ENCODE data around the gene DHFR. TPM values are rescaled to one million over a fixed set of nuclear protein-coding genes. Genes with fewer than 3 reads are reported as not detected.

Gene DHFR
- total RNA-seq, 1 experiment from 2014 or later = 72.2 TPM

DNA sequence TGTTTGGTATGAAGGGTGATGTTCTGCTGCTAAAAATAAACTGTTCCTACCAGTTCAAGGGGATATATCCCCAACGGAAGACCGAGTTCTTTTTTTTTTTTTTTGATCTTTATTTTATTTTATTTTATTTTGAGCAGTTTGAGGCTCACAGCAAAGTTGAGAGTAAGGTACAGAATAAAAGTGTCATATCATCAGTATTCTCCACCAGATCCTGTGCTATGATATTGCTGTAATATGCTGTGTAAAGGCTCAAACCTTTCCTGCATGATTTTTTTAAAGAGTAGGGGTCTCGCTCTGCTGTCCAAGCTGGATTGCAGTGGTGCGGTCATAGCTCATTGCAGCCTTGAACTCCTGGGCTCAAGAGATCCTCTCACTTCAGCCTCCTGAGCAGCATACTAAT, 34.8 kb upstream of the DHFR start:
- no peak overlapping the region for H2BK15ac ChIP-seq (ENCODE audit: low read depth, low read length)

More for the DNA sequence above, 34.8 kb upstream of the DHFR start:
- Histone ChIP-seq H3K27ac (ENCODE audit: insufficient read length, low read depth, low read length) (no peak overlapping the region), H4K91ac (ENCODE audit: insufficient read length, low read depth, low read length) (no peak overlapping the region), H2BK12ac (ENCODE audit: insufficient read length, low read depth, low read length) (no peak overlapping the region), H3K4me2 (ENCODE audit: insufficient read depth, insufficient read length, low read length) (no peak overlapping the region), H2AK5ac (ENCODE audit: insufficient read length, low read length) (no peak overlapping the region), H2BK5ac (ENCODE audit: insufficient read length, low read length) (no peak overlapping the region), H3K79me1 (ENCODE audit: insufficient read depth, low read depth, low read length, poor library complexity, severe bottlenecking) (no peaks in the 10 kb centered on the region), H3T11ph (ENCODE audit: low read length) (no peak overlapping the region), H3K9me3 (ENCODE audit: control insufficient read depth, low read depth, low read length) (no peaks in the 10 kb centered on the region), H3K4me1 (ENCODE audit: insufficient read depth, low read length) (peaks cover 3% of the 10 kb centered on the region; the same call in 1 of the 2 replicates), H4K5ac (ENCODE audit: insufficient read length, low read depth, low read length) (no peak overlapping the region), H3K4ac (ENCODE audit: low read depth, low read length) (no peak overlapping the region), H3K79me2 (ENCODE audit: insufficient read depth, low read length) (no peaks in the 10 kb centered on the region), H3K23ac (ENCODE audit: insufficient read length, low read depth, low read length) (no peak overlapping the region), H4K20me1 (ENCODE audit: control insufficient read depth, insufficient read depth, insufficient read length) (no peaks in the 10 kb centered on the region), H3K9ac (ENCODE audit: extremely low read depth, insufficient read length, low read length) (no peak overlapping the region), H3K23me2 (ENCODE audit: insufficient read length, low read depth, low read length, poor library complexity, severe bottlenecking) (no peaks in the 10 kb centered on the region), H3K18ac (ENCODE audit: insufficient read length, low read depth, low read length) (no peak overlapping the region), H3K56ac (ENCODE audit: insufficient read length, low read depth, low read length) (no peak overlapping the region), H2AFZ (ENCODE audit: low read length) (no peak overlapping the region), H3K14ac (ENCODE audit: insufficient read depth, low read length) (no peak overlapping the region), H2BK120ac (ENCODE audit: low read depth, low read length, poor library complexity, severe bottlenecking) (no peak overlapping the region), H4K8ac (replicated peaks; ENCODE audit: insufficient read length, low read depth, low read length) (no peak overlapping the region), H2BK20ac (ENCODE audit: low read depth, low read length, poor library complexity, severe bottlenecking) (no peak overlapping the region), H3K27me3 (ENCODE audit: insufficient read depth, low read length) (no peaks in the 10 kb centered on the region)
- Mint-ChIP-seq H3K4me3 (no peak overlapping the region), H3K36me3 (ENCODE audit: insufficient read depth in 1 of 3, low read depth in 3 of 3) (no peaks in the 10 kb centered on the region), H3K9me3 (no peaks in the 10 kb centered on the region), H3K27ac (no peak overlapping the region), H3K27me3 (ENCODE audit: low read depth) (no peaks in the 10 kb centered on the region), H3K4me1 (peaks cover 7% of the 10 kb centered on the region in 2 experiments)
- no peak for DNase-seq
- TF ChIP-seq, protein P1, sequence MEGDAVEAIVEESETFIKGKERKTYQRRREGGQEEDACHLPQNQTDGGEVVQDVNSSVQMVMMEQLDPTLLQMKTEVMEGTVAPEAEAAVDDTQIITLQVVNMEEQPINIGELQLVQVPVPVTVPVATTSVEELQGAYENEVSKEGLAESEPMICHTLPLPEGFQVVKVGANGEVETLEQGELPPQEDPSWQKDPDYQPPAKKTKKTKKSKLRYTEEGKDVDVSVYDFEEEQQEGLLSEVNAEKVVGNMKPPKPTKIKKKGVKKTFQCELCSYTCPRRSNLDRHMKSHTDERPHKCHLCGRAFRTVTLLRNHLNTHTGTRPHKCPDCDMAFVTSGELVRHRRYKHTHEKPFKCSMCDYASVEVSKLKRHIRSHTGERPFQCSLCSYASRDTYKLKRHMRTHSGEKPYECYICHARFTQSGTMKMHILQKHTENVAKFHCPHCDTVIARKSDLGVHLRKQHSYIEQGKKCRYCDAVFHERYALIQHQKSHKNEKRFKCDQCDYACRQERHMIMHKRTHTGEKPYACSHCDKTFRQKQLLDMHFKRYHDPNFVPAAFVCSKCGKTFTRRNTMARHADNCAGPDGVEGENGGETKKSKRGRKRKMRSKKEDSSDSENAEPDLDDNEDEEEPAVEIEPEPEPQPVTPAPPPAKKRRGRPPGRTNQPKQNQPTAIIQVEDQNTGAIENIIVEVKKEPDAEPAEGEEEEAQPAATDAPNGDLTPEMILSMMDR (conservative IDR thresholded peaks at IDR 0.05) = no peak
- no CpG with 5 or more reads among the region's 4 CpGs for WGBS (ENCODE audit: extremely low coverage, insufficient read length, low lambda C conversion rate)
